ACHN (cell line): ENCODE measurements around the gene RIPOR2.

Source experiments
- DNase-seq: peaks from one replicate; pipeline ENCODE4 v3.0.0-alpha.2; 2015
- in situ Hi-C: cut with HindIII; loops from 2 replicates; pipeline ENCODE4 v1.10.0; 2017; ENCODE audit warnings: low sequenced_read_pairs, low pct_ligation_motif_present, low pct_unique_long_range_greater_than_20kb

The RIPOR2 gene

GRCh38 chr6:24864343-24864742 is 71.4 kb downstream of the RIPOR2 start:
- DNase-seq, result no peak

DNA sequence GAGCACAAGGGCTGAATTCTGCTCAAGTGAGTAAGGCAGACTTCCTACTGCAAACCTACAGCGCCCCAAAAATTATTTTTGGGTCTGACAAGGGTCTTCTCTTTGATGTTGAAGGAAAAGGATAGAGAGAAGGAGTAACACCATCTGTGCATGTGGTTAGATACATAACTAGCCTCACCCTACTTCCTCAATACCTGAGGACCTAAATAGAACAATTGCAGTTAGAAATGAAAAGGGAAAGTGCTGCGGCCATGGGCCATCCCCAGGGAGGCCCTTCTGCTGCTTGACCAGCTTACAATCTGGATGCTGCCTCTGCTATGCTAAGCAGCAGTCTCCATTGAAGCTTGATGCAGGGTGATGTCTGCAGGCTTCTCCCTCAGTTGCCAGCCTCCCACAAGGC is 73.8 kb downstream of the RIPOR2 start:
- DNase-seq, result no peak
- in situ Hi-C loops, result no loop called here

More at GRCh38 chr6:24864343-24864742, 71.4 kb downstream of the RIPOR2 start:
- in situ Hi-C loops, result no loop called here

- in situ Hi-C loops, result no loop called here
These were observed 76.1 kb downstream of the RIPOR2 start for GRCh38 chr6:24859608-24860200.

DNA sequence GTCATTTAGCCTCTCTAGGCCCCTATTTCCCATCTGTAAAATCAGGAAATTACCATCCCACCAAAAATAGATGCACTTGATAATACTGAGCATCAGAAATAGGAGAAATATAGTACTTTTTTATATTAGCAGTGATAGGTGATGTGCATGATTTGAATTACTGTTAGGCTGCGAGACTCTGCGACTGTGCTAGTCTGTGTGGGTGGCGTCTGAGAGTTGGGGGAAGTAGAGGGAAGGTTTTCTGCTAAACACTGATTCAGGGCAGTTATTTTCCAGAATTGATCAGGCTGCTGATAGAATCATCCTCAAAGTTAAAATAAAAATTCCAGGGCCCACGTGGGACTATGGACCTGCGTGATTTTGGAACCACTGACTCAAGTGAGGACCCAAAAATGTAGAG is 76.6 kb downstream of the RIPOR2 start:
- in situ Hi-C loops, result no loop called here
- DNase-seq, result no peak

More at GRCh38 chr6:24859608-24860200, 76.1 kb downstream of the RIPOR2 start:
- no peak for DNase-seq

DNA sequence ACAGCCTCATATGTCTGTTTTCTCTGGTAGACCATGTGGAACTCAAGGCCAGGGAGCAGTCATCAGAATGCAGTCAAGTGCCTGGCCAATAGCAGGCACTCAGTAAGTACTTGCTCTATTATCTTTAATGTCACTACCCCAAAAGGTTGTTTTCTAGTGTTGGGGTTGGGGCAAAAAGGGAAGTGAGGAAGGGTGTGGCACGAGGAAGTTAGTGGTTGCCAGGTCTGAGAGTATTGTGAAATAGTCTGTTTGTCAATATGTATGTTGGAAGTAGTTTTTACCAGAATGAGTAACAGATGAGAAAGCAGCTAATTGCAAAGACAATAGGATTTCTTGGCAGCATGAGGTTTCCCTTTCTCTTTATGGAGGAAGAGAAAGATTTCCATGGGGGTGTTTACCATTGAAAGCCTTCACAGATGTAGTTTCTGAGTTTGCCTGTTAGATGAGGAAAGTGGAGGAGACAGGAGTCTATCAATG is 77.5 kb downstream of the RIPOR2 start:
- no peak for DNase-seq
- in situ Hi-C loops, result no loop called here

DNA sequence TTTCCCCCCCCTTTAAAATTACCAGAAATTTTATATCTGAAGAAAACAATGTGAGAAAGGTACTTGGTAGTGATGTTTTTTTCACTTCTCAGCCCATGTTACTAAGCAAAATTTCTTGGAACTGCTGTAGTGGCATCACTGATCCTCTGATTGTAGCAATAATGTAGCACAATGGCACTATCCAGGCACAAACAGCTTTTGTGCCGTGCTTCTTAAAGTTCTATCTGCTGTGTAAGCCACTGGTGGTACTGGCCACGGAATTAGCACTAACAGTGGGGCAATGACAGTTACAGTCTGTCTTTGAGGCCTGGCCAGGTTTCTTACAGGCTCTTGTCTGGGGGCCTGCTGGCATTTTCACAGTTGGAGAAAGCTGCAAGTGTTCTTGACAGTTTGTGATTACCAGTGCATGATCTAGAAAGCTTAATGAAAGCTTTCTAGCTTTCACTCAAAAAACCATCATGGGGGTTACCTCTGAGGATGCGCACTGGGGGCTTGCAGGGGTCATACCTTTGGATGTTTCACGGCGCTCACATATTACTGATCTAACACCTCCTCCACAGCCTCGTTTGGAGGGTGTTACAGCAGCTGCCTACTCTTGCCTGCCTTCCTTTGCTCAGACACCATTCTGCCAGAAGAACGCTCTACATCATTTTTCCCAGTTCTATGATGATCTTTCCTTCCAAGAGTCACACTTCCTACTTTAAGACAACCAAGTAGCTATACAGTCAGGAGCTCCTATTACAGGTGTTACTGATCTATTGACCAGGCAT is 78.7 kb downstream of the RIPOR2 start:
- no peak for DNase-seq
- in situ Hi-C loops, result no loop called here

DNA sequence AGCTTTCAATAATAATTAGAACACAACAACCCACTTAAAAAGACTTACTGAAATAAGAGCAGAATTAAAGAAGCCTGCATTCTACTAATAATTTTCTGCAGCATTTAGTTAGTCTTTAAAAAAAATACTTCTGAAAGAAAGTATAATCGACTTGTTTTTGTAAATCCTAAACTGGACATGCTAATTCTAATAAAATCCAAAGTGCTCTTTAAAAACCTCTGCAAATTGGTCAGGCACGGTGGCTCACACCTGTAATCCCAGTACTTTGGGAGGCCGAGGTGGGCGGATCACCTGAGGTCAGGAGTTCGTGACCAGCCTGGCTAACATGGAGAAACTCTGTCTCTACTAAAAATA is 79.5 kb downstream of the RIPOR2 start:
- in situ Hi-C loops, result no loop called here
- no peak for DNase-seq

- in situ Hi-C loops, result no loop called here
- peak; percentile 63 for DNase-seq
These were observed 80.1 kb downstream of the RIPOR2 start for GRCh38 chr6:24855395-24856245.

DNA sequence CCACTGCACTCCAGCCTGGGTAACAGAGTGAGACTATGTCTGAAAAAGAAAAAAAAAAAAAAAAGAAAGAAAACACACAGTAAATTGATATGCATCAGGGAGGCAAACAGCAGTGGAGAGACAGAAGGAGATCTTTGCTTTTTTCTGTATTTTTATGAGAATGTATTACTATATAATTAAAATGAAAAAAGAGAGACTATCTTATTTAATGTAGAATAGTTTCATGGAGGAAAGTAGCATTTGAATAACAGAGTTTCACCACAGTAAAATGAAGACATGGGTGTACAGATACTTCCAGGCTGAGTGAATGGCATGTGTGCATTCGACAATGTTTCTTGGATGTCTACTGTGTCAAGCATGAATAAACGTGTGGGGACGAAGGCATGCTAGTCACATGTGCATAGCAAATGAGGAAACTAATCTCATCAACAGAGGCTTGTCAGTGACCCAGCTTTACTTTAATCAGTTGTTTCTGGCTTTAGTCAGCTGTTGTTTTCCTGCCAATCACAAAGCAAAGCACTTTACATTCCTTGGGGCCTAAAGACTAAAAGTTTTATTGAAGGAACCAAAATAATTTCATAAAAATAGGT is 81.6 kb downstream of the RIPOR2 start:
- in situ Hi-C loops, result no loop called here
- DNase-seq, result no peak

DNA sequence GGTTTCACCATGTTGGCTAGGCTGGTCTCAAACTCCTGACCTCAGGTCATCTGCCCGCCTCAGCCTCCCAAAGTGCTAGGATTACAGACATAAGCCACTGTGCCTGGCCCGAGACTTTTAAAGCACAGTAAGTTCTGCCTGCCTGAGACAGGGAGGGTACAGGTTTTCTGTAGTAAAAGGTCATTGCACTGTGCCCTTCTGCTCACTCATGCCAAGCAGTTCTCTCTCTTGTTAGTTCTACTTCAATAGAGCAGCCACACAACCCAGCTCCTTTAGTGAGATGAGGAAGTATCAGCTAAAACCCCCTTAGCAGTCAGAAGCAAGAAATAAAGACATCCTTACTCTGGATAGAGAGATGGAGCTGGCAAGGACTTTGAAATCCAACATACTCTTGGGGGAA is 84.7 kb downstream of the RIPOR2 start:
- in situ Hi-C loops, result no loop called here

GRCh38 chr6:24849713-24850112 is 86.0 kb downstream of the RIPOR2 start:
- in situ Hi-C loops, result no loop called here
- DNase-seq, result no peak

More for the DNA sequence above, 84.7 kb downstream of the RIPOR2 start:
- DNase-seq, result no peak

DNA sequence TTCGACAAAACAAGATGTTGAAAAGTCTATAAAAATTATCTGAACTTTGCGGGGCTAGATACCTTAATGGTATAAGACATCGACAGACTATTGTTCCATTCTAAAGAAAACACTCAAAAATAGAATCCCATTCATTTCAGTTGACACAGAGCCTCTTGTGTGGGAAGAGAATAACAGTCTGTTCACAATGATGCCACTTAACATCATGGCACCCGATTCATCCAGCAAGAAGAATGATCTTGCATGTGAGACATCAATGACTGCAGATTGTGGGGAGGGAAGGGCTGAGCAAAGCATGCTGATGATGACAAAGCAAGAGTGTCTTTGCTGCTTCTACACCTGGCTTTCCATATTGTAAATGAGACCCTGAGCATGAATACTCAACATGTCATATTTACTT is 87.3 kb downstream of the RIPOR2 start:
- DNase-seq, result no peak
- in situ Hi-C loops, result no loop called here

GRCh38 chr6:24847402-24847801 is 88.4 kb downstream of the RIPOR2 start:
- in situ Hi-C loops, result no loop called here
- no peak for DNase-seq

- in situ Hi-C loops, result no loop called here
- DNase-seq, result no peak
These were observed 90.2 kb downstream of the RIPOR2 start for GRCh38 chr6:24845578-24845977.

GRCh38 chr6:24844903-24845302 is 90.9 kb downstream of the RIPOR2 start:
- in situ Hi-C loops, result no loop called here
- DNase-seq, result no peak

GRCh38 chr6:24844061-24844460 is 91.7 kb downstream of the RIPOR2 start:
- no peak for DNase-seq
- in situ Hi-C loops, result no loop called here

DNA sequence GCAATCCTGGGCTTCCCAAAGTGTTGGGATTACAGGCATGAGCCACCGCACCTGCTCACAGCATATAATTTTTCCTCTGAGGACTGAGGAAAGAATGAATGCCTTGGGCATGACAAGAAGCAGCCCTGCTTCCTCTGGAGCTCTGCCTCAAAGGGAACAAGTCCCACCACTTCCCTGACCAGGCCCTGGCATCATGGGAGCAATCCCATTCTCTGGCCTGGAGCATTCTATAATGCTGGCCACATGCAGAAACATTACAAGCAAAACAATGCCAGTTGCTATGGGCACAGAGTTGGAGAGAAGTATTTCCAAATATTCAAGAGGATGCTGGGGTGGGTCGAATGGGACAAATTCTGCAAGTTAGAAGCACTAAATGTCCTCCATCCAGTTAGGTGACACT is 95.6 kb downstream of the RIPOR2 start:
- in situ Hi-C loops, result no loop called here
- no peak for DNase-seq

- DNase-seq, result no peak
- in situ Hi-C loops, result no loop called here
These were observed 96.8 kb downstream of the RIPOR2 start for GRCh38 chr6:24838994-24839393.

GRCh38 chr6:24838081-24838480 is 97.7 kb downstream of the RIPOR2 start:
- in situ Hi-C loops, result no loop called here

More at GRCh38 chr6:24838081-24838480, 97.7 kb downstream of the RIPOR2 start:
- DNase-seq, result no peak
